Thoracic aorta (tissue), 2 donors: Measurements from ENCODE around the gene TMEM255B. TPM values are rescaled to one million over a fixed set of nuclear protein-coding genes. Genes with fewer than 3 reads are reported as not detected.

ENCODE experiments used
- ATAC-seq: fragments of 150-250 bp; one replicate; pipeline ENCODE4 v1.8.0; 2017; ENCODE audit warnings: low read depth; ENCODE audit not compliant: insufficient number of reproducible peaks, low FRiP score
- DNase-seq: peaks from one replicate; pipeline ENCODE4 v3.0.0-alpha.2; 2020; ENCODE audit warnings: low spot score
- H3K27ac ChIP-seq, 2 donors: fragments of 200-600 bp; sonication (generic); 1 replicate in 1 of 2; 2 replicates in 1 of 2; pipeline ENCODE4 v1.5.1; 2016; ENCODE audit warnings: mild to moderate bottlenecking in 2 of 2, moderate library complexity in 2 of 2
- H3K27me3 ChIP-seq: fragments of 200-600 bp; sonication (generic); replicated peaks from 2 replicates; pipeline ENCODE4 v1.6.0; 2016; ENCODE audit warnings: mild to moderate bottlenecking; ENCODE audit not compliant: insufficient read depth
- H3K36me3 ChIP-seq: fragments of 200-600 bp; sonication (generic); one replicate; pipeline ENCODE4 v1.5.1; 2016
- H3K4me1 ChIP-seq, 2 donors: fragments of 200-600 bp; sonication (generic); 1 replicate in 1 of 2; 2 replicates in 1 of 2; pipeline versions ENCODE4 v1.5.1 to v1.6.0; 2016; ENCODE audit warnings: low read depth in 2 of 2, mild to moderate bottlenecking in 1 of 2; ENCODE audit not compliant: control insufficient read depth in 1 of 2
- H3K4me3 ChIP-seq: fragments of 200-600 bp; sonication (generic); 2 replicates; pipeline ENCODE4 v1.5.1; 2016; ENCODE audit warnings: mild to moderate bottlenecking
- H3K9me3 ChIP-seq: fragments of 200-600 bp; sonication (generic); 2 replicates; pipeline ENCODE4 v1.5.1; 2016
- total RNA-seq, 2 donors: library from RNA; depleted of rRNA; stranded (reverse); fragments of >200 nt; gene quantifications; one replicate each; pipeline versions ENCODE4 v1.1.0 to v1.2.3, GENCODE V29; 2016
- TF ChIP-seq, protein P1 (sequence below): fragments of 200-600 bp; sonication (generic); IDR thresholded peaks from one replicate; pipeline ENCODE4 v1.5.1; 2019; ENCODE audit warnings: antibody characterized with exemption

TMEM255B gene
- total RNA-seq, 2 donors from 2014 or later: 11.2 to 14.9 TPM

DNA sequence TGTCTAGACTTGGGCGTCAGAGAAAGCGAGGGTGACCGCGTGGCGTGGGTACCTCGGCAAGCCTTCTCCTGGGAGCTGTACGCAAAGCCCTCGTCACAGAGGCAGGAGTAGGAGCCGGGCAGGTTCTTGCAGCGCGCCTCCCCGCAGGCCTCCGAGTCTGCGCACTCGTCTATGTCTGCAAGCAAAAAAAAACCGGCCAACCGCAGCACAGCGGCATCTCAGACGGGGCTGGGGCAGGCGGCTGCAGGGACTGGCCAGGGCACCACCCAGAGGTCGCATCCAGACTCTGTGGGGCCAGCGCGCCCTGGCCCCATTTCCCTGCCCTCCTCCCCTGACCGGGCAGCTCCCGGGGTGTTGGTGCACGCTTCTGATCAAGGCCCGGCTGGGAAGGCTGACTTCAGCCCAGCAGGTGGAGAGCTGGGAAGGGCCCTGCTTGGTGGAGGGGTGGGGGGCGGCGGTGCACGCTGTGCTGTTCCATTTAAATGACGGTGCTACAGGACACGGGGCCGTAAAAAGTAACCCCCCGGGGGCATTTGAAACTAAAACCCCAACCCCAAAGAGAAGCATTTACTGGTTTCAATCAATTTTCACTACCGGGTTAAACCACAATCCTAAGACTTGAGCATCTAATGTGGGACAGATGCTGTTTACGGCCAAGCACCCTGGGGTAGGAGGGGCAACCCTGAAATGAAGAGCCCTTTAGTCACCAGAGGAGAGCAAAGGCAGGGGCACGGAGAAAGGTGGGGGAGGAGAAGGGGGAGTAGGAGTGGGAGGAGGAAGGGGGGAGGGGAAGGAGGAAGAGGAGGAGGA, 76.6 kb downstream of the TMEM255B start:
- no peak overlapping the region for H3K27ac ChIP-seq
- DNase-seq (no peak), ATAC-seq (no peak)
- TF ChIP-seq, protein P1, sequence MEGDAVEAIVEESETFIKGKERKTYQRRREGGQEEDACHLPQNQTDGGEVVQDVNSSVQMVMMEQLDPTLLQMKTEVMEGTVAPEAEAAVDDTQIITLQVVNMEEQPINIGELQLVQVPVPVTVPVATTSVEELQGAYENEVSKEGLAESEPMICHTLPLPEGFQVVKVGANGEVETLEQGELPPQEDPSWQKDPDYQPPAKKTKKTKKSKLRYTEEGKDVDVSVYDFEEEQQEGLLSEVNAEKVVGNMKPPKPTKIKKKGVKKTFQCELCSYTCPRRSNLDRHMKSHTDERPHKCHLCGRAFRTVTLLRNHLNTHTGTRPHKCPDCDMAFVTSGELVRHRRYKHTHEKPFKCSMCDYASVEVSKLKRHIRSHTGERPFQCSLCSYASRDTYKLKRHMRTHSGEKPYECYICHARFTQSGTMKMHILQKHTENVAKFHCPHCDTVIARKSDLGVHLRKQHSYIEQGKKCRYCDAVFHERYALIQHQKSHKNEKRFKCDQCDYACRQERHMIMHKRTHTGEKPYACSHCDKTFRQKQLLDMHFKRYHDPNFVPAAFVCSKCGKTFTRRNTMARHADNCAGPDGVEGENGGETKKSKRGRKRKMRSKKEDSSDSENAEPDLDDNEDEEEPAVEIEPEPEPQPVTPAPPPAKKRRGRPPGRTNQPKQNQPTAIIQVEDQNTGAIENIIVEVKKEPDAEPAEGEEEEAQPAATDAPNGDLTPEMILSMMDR: no peak
- H3K4me3 ChIP-seq: no peak overlapping the region
- H3K27me3 ChIP-seq: no peaks in the 10 kb centered on the region
- peaks cover 35 to 38% of the 10 kb centered on the region in 2 donors for H3K4me1 ChIP-seq
- peaks cover 47% of the 10 kb centered on the region for H3K36me3 ChIP-seq
- no peaks in the 10 kb centered on the region for H3K9me3 ChIP-seq

DNA sequence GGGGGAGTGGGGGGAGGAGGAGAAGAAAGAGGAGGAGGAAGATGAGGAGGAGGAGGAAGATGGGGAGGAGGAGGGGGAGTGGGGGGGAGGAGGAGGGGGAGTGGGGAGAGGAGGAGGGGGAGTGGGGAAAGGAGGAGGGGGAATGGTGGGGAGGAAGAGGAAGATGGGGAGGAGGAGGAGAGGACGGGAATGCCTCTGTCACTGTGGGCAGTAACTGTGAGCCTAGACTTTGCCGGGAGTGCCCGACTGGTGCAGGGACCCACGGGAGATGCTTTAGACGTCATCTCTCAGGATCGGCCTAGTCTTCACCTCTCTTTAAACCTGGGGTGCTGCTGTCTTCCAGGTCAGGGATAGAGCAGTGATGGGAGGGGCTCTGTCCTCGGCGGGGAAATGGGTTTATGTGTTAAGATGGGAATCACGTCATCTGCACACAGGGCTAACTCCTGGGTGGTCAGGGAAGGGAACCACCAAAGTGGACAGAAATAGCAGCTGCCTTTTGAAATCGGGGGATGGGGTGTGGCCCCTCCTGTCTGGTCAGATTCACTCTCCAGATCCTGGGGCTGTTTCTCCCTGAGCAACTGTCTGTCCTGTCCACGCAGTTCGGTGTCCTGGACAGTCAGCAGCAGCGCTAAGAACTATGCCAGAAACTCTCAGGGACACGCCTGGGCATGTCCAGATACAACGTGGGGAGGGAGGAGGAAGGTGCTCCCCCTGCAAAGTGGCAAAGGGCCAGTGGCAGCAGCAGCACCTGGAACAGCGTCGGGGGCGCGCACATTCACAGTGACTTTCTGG, 77.9 kb downstream of the TMEM255B start:
- peak; percentile 38 for ATAC-seq
- no peak for DNase-seq
- no peaks in the 10 kb centered on the region for H3K27me3 ChIP-seq
- peak overlapping the region; percentile 24 for H3K4me3 ChIP-seq
- H3K36me3 ChIP-seq: peaks cover 38% of the 10 kb centered on the region
- peak overlapping the region; percentile 76 to 85 for H3K27ac ChIP-seq
- H3K9me3 ChIP-seq: no peaks in the 10 kb centered on the region
- peaks cover 35 to 46% of the 10 kb centered on the region in 2 donors for H3K4me1 ChIP-seq
- TF ChIP-seq, protein P1: no peak

DNA sequence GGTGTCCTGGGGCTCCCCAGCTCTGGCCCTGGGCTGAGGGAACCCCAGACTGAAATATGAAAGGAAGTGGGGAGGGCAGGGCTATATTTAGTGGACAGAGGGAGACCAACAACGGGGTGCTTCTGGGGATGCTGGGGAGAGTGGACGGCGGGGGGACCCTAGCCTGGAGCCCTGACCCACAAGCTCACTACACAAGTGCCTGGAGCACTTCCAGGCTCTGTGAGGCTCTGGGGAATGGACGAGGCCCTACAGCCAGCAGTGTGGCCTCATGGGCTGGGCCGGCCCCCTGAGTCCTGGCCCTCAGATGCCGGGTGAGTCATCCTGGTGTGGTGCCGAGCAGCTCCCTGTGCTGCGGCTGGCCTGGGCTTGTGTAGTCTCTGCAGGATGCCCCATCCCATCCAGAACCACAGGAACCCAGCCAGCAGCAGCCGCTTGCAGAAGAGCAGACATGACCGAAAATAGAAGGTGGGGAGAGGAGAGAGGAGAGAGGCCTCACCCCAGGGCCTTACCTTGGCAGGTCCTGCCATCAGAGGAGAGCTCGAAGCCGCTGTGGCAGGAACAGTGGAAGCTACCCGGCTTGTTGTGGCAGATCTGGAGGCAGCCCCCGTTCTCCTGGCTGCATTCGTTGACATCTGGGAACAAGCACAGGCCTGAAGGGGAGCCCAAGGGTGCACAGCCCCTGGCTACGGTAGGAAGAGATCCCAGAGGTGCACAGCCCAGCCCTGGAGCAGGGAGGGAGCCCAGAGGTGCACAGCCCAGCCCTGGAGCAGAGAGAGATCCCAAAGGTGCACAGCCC, 78.7 kb downstream of the TMEM255B start:
- H3K27me3 ChIP-seq: no peaks in the 10 kb centered on the region
- ATAC-seq (peak; percentile 85), DNase-seq (peak; percentile 93)
- TF ChIP-seq, protein P1: no peak
- peak overlapping the region; percentile 50 for H3K4me3 ChIP-seq
- H3K27ac ChIP-seq: peak overlapping the region; percentile 76 to 85
- peaks cover 35 to 46% of the 10 kb centered on the region in 2 donors for H3K4me1 ChIP-seq
- H3K9me3 ChIP-seq: no peaks in the 10 kb centered on the region
- H3K36me3 ChIP-seq: peaks cover 36% of the 10 kb centered on the region

DNA sequence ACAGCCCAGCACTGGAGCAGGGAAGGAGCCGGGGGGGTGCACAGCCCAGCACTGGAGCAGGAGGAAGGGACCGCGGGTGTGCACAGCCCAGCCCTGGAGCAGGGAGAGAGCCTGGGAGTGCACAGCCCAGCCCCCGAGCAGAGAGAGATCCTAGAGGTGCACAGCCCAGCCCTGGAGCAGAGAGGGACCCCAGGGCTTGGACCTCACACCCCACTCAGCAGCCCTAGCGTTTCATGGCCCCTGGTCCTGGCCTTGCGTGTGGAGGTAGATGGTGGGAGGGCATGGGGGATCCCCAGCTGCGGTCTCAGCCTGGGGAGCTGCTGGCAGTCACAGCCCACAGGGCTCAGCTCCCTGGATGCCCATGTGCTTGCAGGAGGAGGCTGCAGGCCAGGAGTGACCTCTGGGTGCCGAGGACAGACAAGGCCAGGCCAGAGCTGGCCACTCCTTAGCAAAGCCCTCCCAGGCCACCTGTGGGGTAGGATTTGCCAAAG, 79.7 kb downstream of the TMEM255B start:
- Histone ChIP-seq H3K4me3 (peak overlapping the region; percentile 50), H3K4me1 (peaks cover 35 to 46% of the 10 kb centered on the region in 2 donors), H3K27me3 (no peaks in the 10 kb centered on the region), H3K27ac (peak overlapping the region; percentile 15 to 71), H3K36me3 (peaks cover 40% of the 10 kb centered on the region), H3K9me3 (no peaks in the 10 kb centered on the region)
- TF ChIP-seq, protein P1: no peak
- ATAC-seq (no peak), DNase-seq (no peak)
